RWPE2 (cell line): ENCODE results near the gene PTCHD1.

ENCODE experiments used
- ATAC-seq: fragments of 200-7000 bp; cut with Tn5 transposase; 3 replicates; pipeline ENCODE4 v1.9.1; 2021; ENCODE audit warnings: low read depth
- DNase-seq: peaks from one replicate; pipeline ENCODE4 v3.0.0-alpha.2; 2020; ENCODE audit warnings: low spot score
- H3K27ac ChIP-seq: fragments of 450-650 bp; 2 replicates; pipeline ENCODE4 v1.5.1; 2017; ENCODE audit warnings: mild to moderate bottlenecking; ENCODE audit not compliant: poor library complexity, severe bottlenecking
- H3K27me3 ChIP-seq: fragments of 250-450 bp; sonication (Bioruptor Pico); 2 replicates; pipeline ENCODE4 v1.5.1; 2021; ENCODE audit warnings: mild to moderate bottlenecking, moderate library complexity; ENCODE audit not compliant: insufficient read depth, poor library complexity, severe bottlenecking
- H3K36me3 ChIP-seq: fragments of 250-450 bp; sonication (Bioruptor Pico); 2 replicates; pipeline ENCODE4 v1.5.1; 2020; ENCODE audit warnings: low read depth, mild to moderate bottlenecking, moderate library complexity
- H3K4me1 ChIP-seq: fragments of 250-450 bp; sonication (Bioruptor Pico); 2 replicates; pipeline ENCODE4 v1.5.1; 2021; ENCODE audit warnings: mild to moderate bottlenecking, moderate library complexity; ENCODE audit not compliant: insufficient read depth, poor library complexity, severe bottlenecking
- H3K4me3 ChIP-seq: fragments of 250-450 bp; sonication (Bioruptor Pico); 2 replicates; pipeline ENCODE4 v1.5.1; 2021; ENCODE audit warnings: mild to moderate bottlenecking, moderate library complexity; ENCODE audit not compliant: severe bottlenecking
- H3K9me3 ChIP-seq: fragments of 250-450 bp; sonication (Bioruptor Pico); 2 replicates; pipeline ENCODE4 v1.5.1; 2021; ENCODE audit warnings: mild to moderate bottlenecking, moderate library complexity; ENCODE audit not compliant: severe bottlenecking
- TF ChIP-seq, protein P1 (sequence below): fragments of 450-650 bp; IDR thresholded peaks from one replicate; pipeline ENCODE4 v1.5.1; 2017; ENCODE audit warnings: mild to moderate bottlenecking, moderate library complexity; ENCODE audit not compliant: poor library complexity, severe bottlenecking

Gene PTCHD1

GRCh38 chrX:23403849-23404248 lies 69.2 kb downstream of the PTCHD1 start:
- H3K4me3 ChIP-seq, result no peak overlapping the region
- ATAC-seq (no peak), DNase-seq (no peak)
- no peaks in the 10 kb centered on the region for H3K27me3 ChIP-seq
- H3K4me1 ChIP-seq, result no peaks in the 10 kb centered on the region
- H3K9me3 ChIP-seq, result no peaks in the 10 kb centered on the region
- TF ChIP-seq, protein P1, sequence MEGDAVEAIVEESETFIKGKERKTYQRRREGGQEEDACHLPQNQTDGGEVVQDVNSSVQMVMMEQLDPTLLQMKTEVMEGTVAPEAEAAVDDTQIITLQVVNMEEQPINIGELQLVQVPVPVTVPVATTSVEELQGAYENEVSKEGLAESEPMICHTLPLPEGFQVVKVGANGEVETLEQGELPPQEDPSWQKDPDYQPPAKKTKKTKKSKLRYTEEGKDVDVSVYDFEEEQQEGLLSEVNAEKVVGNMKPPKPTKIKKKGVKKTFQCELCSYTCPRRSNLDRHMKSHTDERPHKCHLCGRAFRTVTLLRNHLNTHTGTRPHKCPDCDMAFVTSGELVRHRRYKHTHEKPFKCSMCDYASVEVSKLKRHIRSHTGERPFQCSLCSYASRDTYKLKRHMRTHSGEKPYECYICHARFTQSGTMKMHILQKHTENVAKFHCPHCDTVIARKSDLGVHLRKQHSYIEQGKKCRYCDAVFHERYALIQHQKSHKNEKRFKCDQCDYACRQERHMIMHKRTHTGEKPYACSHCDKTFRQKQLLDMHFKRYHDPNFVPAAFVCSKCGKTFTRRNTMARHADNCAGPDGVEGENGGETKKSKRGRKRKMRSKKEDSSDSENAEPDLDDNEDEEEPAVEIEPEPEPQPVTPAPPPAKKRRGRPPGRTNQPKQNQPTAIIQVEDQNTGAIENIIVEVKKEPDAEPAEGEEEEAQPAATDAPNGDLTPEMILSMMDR, result peak; percentile 24
- no peak overlapping the region for H3K27ac ChIP-seq
- H3K36me3 ChIP-seq, result no peaks in the 10 kb centered on the region

DNA sequence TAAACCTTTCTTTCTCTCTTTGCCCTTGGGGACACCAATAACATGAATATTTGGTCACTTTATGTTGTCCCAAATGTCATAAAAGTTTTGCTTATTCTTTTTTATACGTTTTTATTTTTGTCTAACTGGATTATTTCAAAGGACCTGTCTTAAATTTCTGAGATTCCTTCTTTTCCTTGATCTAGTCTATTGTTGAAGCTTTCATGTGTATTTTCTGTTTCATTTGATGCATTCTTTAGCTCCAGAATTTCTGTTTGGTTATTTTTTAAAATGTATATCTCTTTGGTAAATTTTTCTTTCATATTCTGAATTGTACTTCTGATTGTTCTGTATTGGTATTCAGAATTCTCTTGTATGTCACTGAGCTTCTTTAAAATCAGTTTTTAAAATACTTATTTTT lies 88.3 kb downstream of the PTCHD1 start:
- TF ChIP-seq, protein P1, result no peak
- no peaks in the 10 kb centered on the region for H3K4me1 ChIP-seq
- H3K27me3 ChIP-seq, result no peaks in the 10 kb centered on the region
- DNase-seq (no peak), ATAC-seq (no peak)
- H3K9me3 ChIP-seq, result no peaks in the 10 kb centered on the region
- H3K4me3 ChIP-seq, result no peak overlapping the region
- no peak overlapping the region for H3K27ac ChIP-seq
- H3K36me3 ChIP-seq, result no peaks in the 10 kb centered on the region

DNA sequence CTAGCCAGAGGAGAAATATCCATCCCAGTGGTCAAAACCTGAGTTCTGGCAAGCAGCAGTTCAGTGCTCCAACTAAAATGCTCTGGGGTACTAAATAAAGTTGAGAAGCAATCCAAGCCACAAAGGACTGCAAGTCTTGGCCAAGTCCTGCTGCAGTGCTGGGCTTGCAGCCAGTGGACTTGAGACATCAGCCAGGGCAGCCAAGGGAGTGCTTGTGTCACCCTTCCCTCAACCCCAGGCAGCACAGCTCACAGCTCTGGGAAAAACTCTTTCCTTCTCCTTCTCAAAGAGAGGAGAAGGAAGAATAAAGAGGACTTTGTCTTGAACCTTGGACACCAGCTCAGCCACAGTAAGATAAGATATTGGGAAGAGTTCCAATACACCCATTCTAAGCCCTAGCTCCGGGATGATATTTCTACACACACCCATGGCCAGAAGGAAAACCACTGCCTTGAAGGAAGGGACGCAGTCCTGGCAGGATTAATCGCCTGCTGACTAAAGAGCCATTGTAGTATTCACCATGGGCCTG lies 99.8 kb downstream of the PTCHD1 start:
- no peak for DNase-seq

DNA sequence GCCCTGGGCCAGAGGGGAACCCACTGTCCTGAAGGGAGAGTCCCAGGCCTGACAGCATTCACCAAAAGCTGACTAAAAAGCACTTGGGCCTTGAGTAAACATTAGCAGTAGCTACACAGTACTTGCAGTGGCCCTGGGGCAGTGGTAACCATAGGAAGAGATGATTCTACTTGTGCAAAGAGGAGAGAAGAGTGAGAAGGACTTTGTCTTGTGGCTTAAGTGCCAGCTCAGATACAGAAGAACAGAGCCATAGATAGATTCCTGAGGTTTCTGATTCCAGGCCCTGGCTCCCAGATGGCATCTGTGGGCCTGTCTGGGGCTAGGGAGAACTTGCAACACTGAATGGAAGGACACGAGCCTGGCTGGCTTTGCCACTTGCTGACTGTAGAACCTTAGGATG lies 100.5 kb downstream of the PTCHD1 start:
- no peaks in the 10 kb centered on the region for H3K27me3 ChIP-seq
- no peak for ATAC-seq
- H3K4me3 ChIP-seq, result no peak overlapping the region
- H3K9me3 ChIP-seq, result no peaks in the 10 kb centered on the region
- DNase-seq, result no peak
- no peaks in the 10 kb centered on the region for H3K4me1 ChIP-seq
- H3K36me3 ChIP-seq, result no peaks in the 10 kb centered on the region
- no peak overlapping the region for H3K27ac ChIP-seq
- TF ChIP-seq, protein P1, result no peak

More for the DNA sequence above, 99.8 kb downstream of the PTCHD1 start:
- no peak overlapping the region for H3K4me3 ChIP-seq
- no peaks in the 10 kb centered on the region for H3K4me1 ChIP-seq
- no peak overlapping the region for H3K27ac ChIP-seq
- no peaks in the 10 kb centered on the region for H3K9me3 ChIP-seq
- H3K36me3 ChIP-seq, result no peaks in the 10 kb centered on the region
- no peaks in the 10 kb centered on the region for H3K27me3 ChIP-seq
- TF ChIP-seq, protein P1, result no peak
- ATAC-seq, result no peak

- DNase-seq (no peak), ATAC-seq (no peak)
- TF ChIP-seq, protein P1, result no peak
- no peaks in the 10 kb centered on the region for H3K4me1 ChIP-seq
- H3K36me3 ChIP-seq, result no peaks in the 10 kb centered on the region
- H3K27ac ChIP-seq, result no peak overlapping the region
- no peaks in the 10 kb centered on the region for H3K9me3 ChIP-seq
- no peak overlapping the region for H3K4me3 ChIP-seq
- H3K27me3 ChIP-seq, result no peaks in the 10 kb centered on the region
Measured at GRCh38 chrX:23435575-23435974, 100.9 kb downstream of the PTCHD1 start.
